HepG2 (cell line): ENCODE results near the gene CACNG8. TPM values are rescaled to one million over a fixed set of nuclear protein-coding genes. Genes with fewer than 3 reads are reported as not detected.

Source experiments
- ATAC-seq: fragments of 200-7000 bp; cut with Tn5 transposase; 3 replicates; pipeline ENCODE4 v1.9.1; 2020; ENCODE audit warnings: mild to moderate bottlenecking, moderate library complexity
- BruUV-seq: library from RNA; stranded (reverse); fragments of 400-500 nt; replicated peaks from 2 replicates; lab custom pipeline; 2021; lab: Mats Ljungman, UMichigan
- CTCF ChIA-PET: fragments of 300-600 bp; formaldehyde crosslinking; extraction: SDS; loops from one replicate; lab custom pipeline; 2021; ENCODE audit warnings: low total read pairs, inconsistent platforms, low intra/inter-chr PET ratio; lab: Yijun Ruan, JAX
- POLR2A ChIA-PET: fragments of 350-600 bp; sonication (Branson Sonifier 250); formaldehyde crosslinking; loops from one replicate; lab custom pipeline; 2020; ENCODE audit warnings: antibody characterized with exemption, inconsistent platforms; lab: Yijun Ruan, JAX
- DNase-seq: peaks from one replicate; pipeline ENCODE4 v3.0.0-alpha.2; 2015; ENCODE audit warnings: low spot score
- FAIRE-seq: peaks from 3 replicates; lab custom pipeline; 2011; peaks lifted over from hg19 to GRCh38; lab: Jason Lieb, UNC
- H2AFZ ChIP-seq: one replicate; pipeline ENCODE4 v1.6.1; 2011; ENCODE audit warnings: low read length, inconsistent platforms
- H3K27ac ChIP-seq: fragments of 300-600 bp; 3 replicates; pipeline ENCODE4 v1.8.0; 2011; ENCODE audit warnings: mixed run types, mild to moderate bottlenecking, mixed read lengths, low read length, inconsistent platforms; ENCODE audit not compliant: insufficient read depth; ENCODE audit errors: extremely low read length
- H3K27me3 ChIP-seq, 2 experiments: fragments of 200-600 bp in 1 of 2; 2 replicates in 1 of 2; 3 replicates in 1 of 2; pipeline versions ENCODE4 v1.6.0 to v1.8.0; 2011; ENCODE audit warnings: low read length in 2 of 2, mild to moderate bottlenecking in 2 of 2, moderate library complexity in 2 of 2, inconsistent platforms in 1 of 2; ENCODE audit not compliant: insufficient read depth in 2 of 2, control insufficient read depth in 1 of 2
- H3K36me3 ChIP-seq, 2 experiments: fragments of 200-600 bp in 1 of 2; replicated peaks in 1 of 2; 2 replicates in 1 of 2; 3 replicates in 1 of 2; pipeline versions ENCODE4 v1.5.1 to v1.8.0; 2011; ENCODE audit warnings: low read length in 2 of 2, inconsistent platforms in 1 of 2; ENCODE audit not compliant: insufficient read depth in 2 of 2, control insufficient read depth in 1 of 2
- H3K4me1 ChIP-seq: 2 replicates; pipeline ENCODE4 v1.5.1; 2012; ENCODE audit warnings: low read length, inconsistent platforms; ENCODE audit not compliant: insufficient read depth
- H3K4me2 ChIP-seq: 2 replicates; pipeline ENCODE4 v1.6.0; 2011; ENCODE audit warnings: low read depth, low read length, inconsistent platforms
- H3K4me3 ChIP-seq, 3 experiments: fragments of 200-600 bp in 1 of 3; sonication (generic), shearing (Covaris generic) in 1 of 3; replicated peaks in 1 of 3; 2 replicates each; pipeline ENCODE4 v1.5.1; 2011 to 2016; ENCODE audit warnings: low read length in 3 of 3, inconsistent platforms in 2 of 3, low read depth in 2 of 3, mild to moderate bottlenecking in 2 of 3, control low read depth in 1 of 3, mixed read lengths in 1 of 3; ENCODE audit not compliant: insufficient read depth in 1 of 3
- H3K79me2 ChIP-seq: one replicate; pipeline ENCODE4 v1.6.1; 2011; ENCODE audit warnings: low read length, inconsistent platforms; ENCODE audit not compliant: insufficient read depth
- H3K9ac ChIP-seq: 2 replicates; pipeline ENCODE4 v1.6.0; 2011; ENCODE audit warnings: mild to moderate bottlenecking, low read depth, low read length, inconsistent platforms; ENCODE audit not compliant: insufficient read depth
- H3K9me3 ChIP-seq: 2 replicates; pipeline ENCODE4 v1.5.1; 2012; ENCODE audit warnings: mild to moderate bottlenecking, low read length
- H4K20me1 ChIP-seq: 2 replicates; pipeline ENCODE4 v1.6.0; 2011; ENCODE audit warnings: inconsistent platforms, mild to moderate bottlenecking, low read length, moderate library complexity; ENCODE audit not compliant: insufficient read depth
- CHD2 ChIP-seq: IDR thresholded peaks from 2 replicates; pipeline ENCODE4 v1.6.1; 2011; ENCODE audit warnings: low read depth, low read length, improper control_type of control experiment
- DR1 ChIP-seq: sonication (generic); formaldehyde crosslinking; IDR thresholded peaks from 2 replicates; pipeline ENCODE4 v1.8.0; 2021; ENCODE audit warnings: mild to moderate bottlenecking, missing genetic modification reagents, inconsistent platforms
- GATA4 ChIP-seq: sonication (generic); IDR thresholded peaks from 2 replicates; pipeline ENCODE4 v1.6.1; 2016; ENCODE audit warnings: antibody characterized with exemption, low read depth, borderline replicate concordance
- IKZF4 ChIP-seq: sonication (generic); formaldehyde crosslinking; IDR thresholded peaks from 2 replicates; pipeline ENCODE4 v1.5.1; 2020; ENCODE audit warnings: borderline replicate concordance, mild to moderate bottlenecking, low read depth, missing genetic modification reagents; ENCODE audit errors: not compliant biosample characterization
- KAT2B ChIP-seq: fragments of 150-350 bp; IDR thresholded peaks from 2 replicates; pipeline ENCODE4 v1.6.1; 2014; ENCODE audit warnings: low read depth, low read length, borderline replicate concordance
- MED8 ChIP-seq: sonication (generic); formaldehyde crosslinking; IDR thresholded peaks from 2 replicates; pipeline ENCODE4 v1.8.1; 2023; ENCODE audit warnings: mild to moderate bottlenecking, missing genetic modification reagents; ENCODE audit not compliant: insufficient replicate concordance
- PITX1 ChIP-seq: sonication (generic); formaldehyde crosslinking; IDR thresholded peaks from 2 replicates; pipeline ENCODE4 v1.5.1; 2020; ENCODE audit warnings: mild to moderate bottlenecking, missing genetic modification reagents
- PRPF4 ChIP-seq: fragments of 200-400 bp; formaldehyde crosslinking; IDR thresholded peaks from 2 replicates; pipeline ENCODE4 v1.6.1; 2016; ENCODE audit warnings: low read length, low read depth; ENCODE audit not compliant: poor library complexity, severe bottlenecking
- TCF12 ChIP-seq, 2 experiments: fragments of 450-650 bp in 1 of 2; sonication (generic) in 1 of 2; formaldehyde crosslinking in 1 of 2; IDR thresholded peaks; 2 replicates each; pipeline versions ENCODE4 v1.6.1 to v1.8.0; 2017 to 2022; ENCODE audit warnings: antibody characterized with exemption in 1 of 2, mild to moderate bottlenecking in 1 of 2, missing genetic modification reagents in 1 of 2, moderate library complexity in 1 of 2
- ZBTB43 ChIP-seq: sonication (generic); formaldehyde crosslinking; conservative IDR thresholded peaks from 2 replicates; pipeline ENCODE4 v1.4.0; 2020; ENCODE audit warnings: missing genetic modification reagents
- ZKSCAN8 ChIP-seq: IDR thresholded peaks from 2 replicates; pipeline ENCODE4 v1.6.1; 2016; ENCODE audit warnings: borderline replicate concordance, missing genetic modification reagents, missing compliant biosample characterization
- ZNF280D ChIP-seq: sonication (generic); formaldehyde crosslinking; IDR thresholded peaks from 2 replicates; pipeline ENCODE4 v1.5.1; 2020; ENCODE audit warnings: mild to moderate bottlenecking, missing genetic modification reagents
- ZNF282 ChIP-seq: fragments of 450-650 bp; IDR thresholded peaks from 2 replicates; pipeline ENCODE4 v1.6.1; 2018; ENCODE audit not compliant: partially characterized antibody
- ZNF607 ChIP-seq: sonication (generic); formaldehyde crosslinking; IDR thresholded peaks from 2 replicates; pipeline ENCODE4 v1.5.1; 2020; ENCODE audit warnings: missing genetic modification reagents, mild to moderate bottlenecking, borderline replicate concordance
- ZNF670 ChIP-seq: sonication (generic); formaldehyde crosslinking; IDR thresholded peaks from 2 replicates; pipeline ENCODE4 v1.8.0; 2022; ENCODE audit warnings: mild to moderate bottlenecking, missing genetic modification reagents, borderline replicate concordance
- WGBS: methylation state at CpG from one replicate; pipeline ENCODE4 v1.1.6; 2017; ENCODE audit warnings: low lambda C conversion rate; 5-methylcytosine and 5-hydroxymethylcytosine counted together
- in situ Hi-C: cut with HindIII; loops from 2 replicates; pipeline ENCODE4 v1.10.0; 2017; ENCODE audit warnings: low pct_unique_long_range_greater_than_20kb; ENCODE audit not compliant: extremely low pct_ligation_motif_present
- intact Hi-C: fragments of 100-400 bp; cut with micrococcal nuclease; formaldehyde crosslinking; loops from one replicate; pipeline ENCODE4 v1.10.0; 2022; ENCODE audit not compliant: unreplicated experiment
- polyA plus RNA-seq, 8 experiments: library from polyadenylated mRNA; depleted of rRNA in 3 of 8; stranded (reverse) in 7 of 8; unstranded in 1 of 8; fragments of >200 nt; fragmentation: Illumina TruSeq in 4 of 8; extraction: Trizol in 4 of 8; gene quantifications; 2 replicates each; pipeline versions ENCODE4 v1.2.1 to v1.2.3, GENCODE V29; 2011 to 2016; ENCODE audit warnings: low read depth in 4 of 8, missing spikeins in 1 of 8, mixed read lengths in 1 of 8; ENCODE audit not compliant: insufficient read depth in 1 of 8
- total RNA-seq, 5 experiments: library from RNA; depleted of rRNA; stranded (reverse); fragments of >200 nt; fragmentation: Illumina TruSeq; extraction: Trizol; gene quantifications; 2 replicates each; pipeline ENCODE4 v1.2.3, GENCODE V29; 2016; ENCODE audit warnings: low read depth in 1 of 5
- TF ChIP-seq, protein P1 (sequence below): sonication (generic); formaldehyde crosslinking; conservative IDR thresholded peaks from 2 replicates; pipeline ENCODE4 v1.8.0; 2022; ENCODE audit warnings: mild to moderate bottlenecking, moderate library complexity, missing genetic modification reagents
- TF ChIP-seq, protein P2 (sequence below): sonication (generic); formaldehyde crosslinking; IDR thresholded peaks from 2 replicates; pipeline ENCODE4 v1.9.0; 2022; ENCODE audit warnings: missing genetic modification reagents, mild to moderate bottlenecking, borderline replicate concordance

Gene CACNG8
- total and polyA plus RNA-seq, 2 of the 13 experiments (the other 11 are each of a cell fraction or from before 2014, with no cell fraction given) = not detected

DNA sequence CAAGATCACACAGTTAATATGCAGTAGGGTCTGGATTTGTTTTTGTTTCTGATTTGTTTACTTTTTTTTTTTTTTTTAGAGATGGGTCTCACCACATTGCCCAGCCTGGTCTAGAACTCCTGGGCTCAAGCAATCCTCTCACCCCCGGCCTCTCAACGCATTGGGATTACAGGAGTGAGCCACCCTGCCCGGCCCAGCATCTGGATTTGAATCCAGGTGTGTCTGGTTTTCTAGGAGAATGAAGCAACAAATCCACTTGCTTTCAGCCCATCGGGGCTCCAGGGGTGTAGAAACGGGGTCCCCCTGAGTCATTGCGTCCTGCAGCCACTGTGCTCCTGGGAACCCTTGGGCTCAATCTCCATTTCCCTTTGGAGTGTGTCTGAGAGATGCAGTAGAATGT lies 6.6 kb downstream of the CACNG8 start:
- Histone ChIP-seq H2AFZ (no peak overlapping the region), H3K4me2 (no peak overlapping the region), H3K27me3 (peaks cover 6 to 12% of the 10 kb centered on the region in 2 experiments; a peak in 3 of 5 replicates), H3K4me1 (no peaks in the 10 kb centered on the region), H3K9ac (no peak overlapping the region), H3K79me2 (no peaks in the 10 kb centered on the region), H3K27ac (no peak overlapping the region), H3K4me3 (no peak overlapping the region), H3K36me3 (no peaks in the 10 kb centered on the region), H3K9me3 (no peaks in the 10 kb centered on the region), H4K20me1 (no peaks in the 10 kb centered on the region)
- ChIA-PET CTCF (no interaction called here), POLR2A (no interaction called here)
- BruUV-seq = no TSS peak
- no peak for DNase-seq
- 34% methylated on average over 6 of the region's 6 CpGs for whole genome bisulfite sequencing
- FAIRE-seq = no peak
- in situ Hi-C loops = no loop called here
- intact Hi-C loops = no loop called here
- ATAC-seq = no peak
- TF ChIP-seq ZNF282 (no peak), MED8 (CRISPR knock-in tag) (no peak), ZNF607 (no peak), DR1 (CRISPR knock-in tag) (no peak), ZKSCAN8 (CRISPR knock-in tag) (no peak), KAT2B (no peak), PITX1 (CRISPR knock-in tag) (no peak), TCF12 (IDR thresholded peaks at IDR 0.05) (no peak), TCF12 (CRISPR knock-in tag; IDR thresholded peaks at IDR 0.05) (no peak), PRPF4 (no peak), GATA4 (no peak), ZNF280D (CRISPR knock-in tag) (no peak), IKZF4 (no peak), ZNF670 (CRISPR knock-in tag) (no peak), CHD2 (no peak), ZBTB43 (no peak)
- TF ChIP-seq, protein P1, sequence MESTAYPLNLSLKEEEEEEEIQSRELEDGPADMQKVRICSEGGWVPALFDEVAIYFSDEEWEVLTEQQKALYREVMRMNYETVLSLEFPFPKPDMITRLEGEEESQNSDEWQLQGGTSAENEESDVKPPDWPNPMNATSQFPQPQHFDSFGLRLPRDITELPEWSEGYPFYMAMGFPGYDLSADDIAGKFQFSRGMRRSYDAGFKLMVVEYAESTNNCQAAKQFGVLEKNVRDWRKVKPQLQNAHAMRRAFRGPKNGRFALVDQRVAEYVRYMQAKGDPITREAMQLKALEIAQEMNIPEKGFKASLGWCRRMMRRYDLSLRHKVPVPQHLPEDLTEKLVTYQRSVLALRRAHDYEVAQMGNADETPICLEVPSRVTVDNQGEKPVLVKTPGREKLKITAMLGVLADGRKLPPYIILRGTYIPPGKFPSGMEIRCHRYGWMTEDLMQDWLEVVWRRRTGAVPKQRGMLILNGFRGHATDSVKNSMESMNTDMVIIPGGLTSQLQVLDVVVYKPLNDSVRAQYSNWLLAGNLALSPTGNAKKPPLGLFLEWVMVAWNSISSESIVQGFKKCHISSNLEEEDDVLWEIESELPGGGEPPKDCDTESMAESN (CRISPR knock-in tag) = no peak
- TF ChIP-seq, protein P2, sequence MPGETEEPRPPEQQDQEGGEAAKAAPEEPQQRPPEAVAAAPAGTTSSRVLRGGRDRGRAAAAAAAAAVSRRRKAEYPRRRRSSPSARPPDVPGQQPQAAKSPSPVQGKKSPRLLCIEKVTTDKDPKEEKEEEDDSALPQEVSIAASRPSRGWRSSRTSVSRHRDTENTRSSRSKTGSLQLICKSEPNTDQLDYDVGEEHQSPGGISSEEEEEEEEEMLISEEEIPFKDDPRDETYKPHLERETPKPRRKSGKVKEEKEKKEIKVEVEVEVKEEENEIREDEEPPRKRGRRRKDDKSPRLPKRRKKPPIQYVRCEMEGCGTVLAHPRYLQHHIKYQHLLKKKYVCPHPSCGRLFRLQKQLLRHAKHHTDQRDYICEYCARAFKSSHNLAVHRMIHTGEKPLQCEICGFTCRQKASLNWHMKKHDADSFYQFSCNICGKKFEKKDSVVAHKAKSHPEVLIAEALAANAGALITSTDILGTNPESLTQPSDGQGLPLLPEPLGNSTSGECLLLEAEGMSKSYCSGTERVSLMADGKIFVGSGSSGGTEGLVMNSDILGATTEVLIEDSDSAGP (CRISPR knock-in tag) = no peak
